HG03139 (cell line): Measurements from ENCODE around the gene GDPD4.

ENCODE experiments used
- ATAC-seq: cut with Tn5 transposase; IDR thresholded peaks from one replicate; pipeline ENCODE4 v1.9.1; 2021; ENCODE audit not compliant: unreplicated experiment

GDPD4 gene

GRCh38 chr11:77244277-77245027 lies 57.0 kb downstream of the GDPD4 start:
- no peak for ATAC-seq

GRCh38 chr11:77236901-77237300 lies 64.6 kb downstream of the GDPD4 start:
- no peak for ATAC-seq

GRCh38 chr11:77233011-77233410 lies 68.5 kb downstream of the GDPD4 start:
- ATAC-seq: no peak

GRCh38 chr11:77232242-77232641 lies 69.2 kb downstream of the GDPD4 start:
- no peak for ATAC-seq

GRCh38 chr11:77231800-77232199 lies 69.7 kb downstream of the GDPD4 start:
- ATAC-seq: no peak

- no peak for ATAC-seq
Observed at GRCh38 chr11:77230878-77231605, 70.4 kb downstream of the GDPD4 start.

- ATAC-seq: no peak
Observed at GRCh38 chr11:77223797-77224196, 77.7 kb downstream of the GDPD4 start.

- ATAC-seq: no peak
Observed at GRCh38 chr11:77217156-77217555, 84.3 kb downstream of the GDPD4 start.

- ATAC-seq: no peak
Observed at GRCh38 chr11:77215106-77215505, 86.4 kb downstream of the GDPD4 start.

- no peak for ATAC-seq
Observed at GRCh38 chr11:77214557-77214956, 86.9 kb downstream of the GDPD4 start.

GRCh38 chr11:77213589-77214428 lies 87.7 kb downstream of the GDPD4 start:
- no peak for ATAC-seq

GRCh38 chr11:77213029-77213579 lies 88.4 kb downstream of the GDPD4 start:
- ATAC-seq: no peak

- ATAC-seq: no peak
Observed at GRCh38 chr11:77212314-77213007, 89.0 kb downstream of the GDPD4 start.

- ATAC-seq: no peak
Observed at GRCh38 chr11:77211594-77212251, 89.8 kb downstream of the GDPD4 start.

- no peak for ATAC-seq
Observed at GRCh38 chr11:77211040-77211451, 90.4 kb downstream of the GDPD4 start.

GRCh38 chr11:77209663-77210062 lies 91.8 kb downstream of the GDPD4 start:
- ATAC-seq: no peak

- ATAC-seq: no peak
Observed at GRCh38 chr11:77208535-77208934, 93.0 kb downstream of the GDPD4 start.

GRCh38 chr11:77207618-77208313 lies 93.7 kb downstream of the GDPD4 start:
- no peak for ATAC-seq

GRCh38 chr11:77207019-77207485 lies 94.4 kb downstream of the GDPD4 start:
- ATAC-seq: no peak
